GM23338 (cell line): ENCODE data around the gene ZMAT5. TPM values are rescaled to one million over a fixed set of nuclear protein-coding genes. Genes with fewer than 3 reads are reported as not detected.

Experiments used
- ATAC-seq: fragments of 200-7000 bp; cut with Tn5 transposase; 3 replicates; pipeline ENCODE4 v1.9.1; 2020
- DNase-seq: peaks from one replicate; pipeline ENCODE4 v3.0.0-alpha.2; 2015; ENCODE audit warnings: low spot score
- H2AFZ ChIP-seq: fragments of 200-600 bp; sonication (generic); 2 replicates; pipeline ENCODE4 v1.8.0; 2016; ENCODE audit warnings: antibody characterized with exemption, mild to moderate bottlenecking, moderate library complexity
- H3F3A ChIP-seq: fragments of 200-600 bp; sonication (generic); replicated peaks from 2 replicates; pipeline ENCODE4 v1.8.0; 2017; ENCODE audit warnings: antibody characterized with exemption, mixed run types, low read depth
- H3K27ac ChIP-seq: fragments of 200-600 bp; sonication (generic); 2 replicates; pipeline ENCODE4 v1.6.1; 2016; ENCODE audit warnings: low read depth
- H3K27me3 ChIP-seq: fragments of 200-600 bp; sonication (generic); 2 replicates; pipeline ENCODE4 v1.8.0; 2016; ENCODE audit warnings: mild to moderate bottlenecking, mixed run types, moderate library complexity; ENCODE audit not compliant: insufficient read depth
- H3K36me3 ChIP-seq: fragments of 200-600 bp; sonication (generic); 2 replicates; pipeline ENCODE4 v1.8.0; 2016; ENCODE audit warnings: mild to moderate bottlenecking; ENCODE audit not compliant: insufficient read depth
- H3K4me1 ChIP-seq: fragments of 200-600 bp; sonication (generic); 2 replicates; pipeline ENCODE4 v1.8.0; 2016; ENCODE audit warnings: mild to moderate bottlenecking, moderate library complexity; ENCODE audit not compliant: insufficient read depth
- H3K4me2 ChIP-seq: fragments of 200-600 bp; sonication (generic); 2 replicates; pipeline ENCODE4 v1.7.1; 2017; ENCODE audit warnings: mixed run types
- H3K4me3 ChIP-seq: fragments of 200-600 bp; sonication (generic); 2 replicates; pipeline ENCODE4 v1.6.1; 2016; ENCODE audit warnings: mixed run types
- H3K79me2 ChIP-seq: fragments of 200-600 bp; sonication (generic); replicated peaks from 2 replicates; pipeline ENCODE4 v1.8.0; 2017; ENCODE audit warnings: mild to moderate bottlenecking; ENCODE audit not compliant: insufficient read depth
- H3K9me2 ChIP-seq: fragments of 200-600 bp; sonication (generic); 2 replicates; pipeline ENCODE4 v1.8.0; 2017; ENCODE audit not compliant: insufficient read depth
- H4K20me1 ChIP-seq: fragments of 200-600 bp; sonication (generic); replicated peaks from 2 replicates; pipeline ENCODE4 v1.8.0; 2017; ENCODE audit warnings: mild to moderate bottlenecking; ENCODE audit not compliant: insufficient read depth
- H3K27ac Mint-ChIP-seq: 2 replicates; pipeline ENCODE4 v1.8.0; 2020; ENCODE audit warnings: inconsistent platforms, mild to moderate bottlenecking, moderate library complexity, mixed read lengths
- H3K27me3 Mint-ChIP-seq: 3 replicates; pipeline ENCODE4 v1.8.0; 2022; ENCODE audit warnings: low read depth, mild to moderate bottlenecking, moderate library complexity, mixed read lengths, inconsistent platforms; ENCODE audit not compliant: insufficient read depth, poor library complexity
- H3K36me3 Mint-ChIP-seq: 3 replicates; pipeline ENCODE4 v1.8.0; 2021; ENCODE audit warnings: low read depth, mild to moderate bottlenecking, inconsistent platforms, moderate library complexity, mixed read lengths
- H3K4me1 Mint-ChIP-seq: 3 replicates; pipeline ENCODE4 v1.8.0; 2020; ENCODE audit warnings: mild to moderate bottlenecking, inconsistent platforms, mixed read lengths
- H3K4me3 Mint-ChIP-seq: 3 replicates; pipeline ENCODE4 v1.8.0; 2021; ENCODE audit warnings: moderate library complexity, mild to moderate bottlenecking, inconsistent platforms, mixed read lengths
- H3K9me3 Mint-ChIP-seq: 3 replicates; pipeline ENCODE4 v1.8.0; 2020; ENCODE audit warnings: moderate library complexity, mild to moderate bottlenecking, inconsistent platforms, mixed read lengths
- CREB1 ChIP-seq: fragments of 250-450 bp; sonication (Bioruptor Pico); IDR thresholded peaks from 2 replicates; pipeline ENCODE4 v1.5.0; 2020; ENCODE audit warnings: low read depth, mild to moderate bottlenecking, moderate library complexity
- ETS1 ChIP-seq: IDR thresholded peaks from 2 replicates; pipeline ENCODE4 v1.6.1; 2016; ENCODE audit warnings: antibody characterized with exemption
- EZH2 ChIP-seq: fragments of 200-600 bp; sonication (generic); IDR thresholded peaks from one replicate; pipeline ENCODE4 v1.8.0; 2017; ENCODE audit warnings: antibody characterized with exemption, mild to moderate bottlenecking, low read depth; ENCODE audit not compliant: unreplicated experiment
- EZH2phosphoT487 ChIP-seq: fragments of 200-600 bp; sonication (generic); IDR thresholded peaks from one replicate; pipeline ENCODE4 v1.8.1; 2018; ENCODE audit warnings: antibody characterized with exemption; ENCODE audit not compliant: unreplicated experiment
- JUNB ChIP-seq: IDR thresholded peaks from one replicate; pipeline ENCODE4 v1.6.1; 2016; ENCODE audit warnings: antibody characterized with exemption; ENCODE audit not compliant: unreplicated experiment
- NANOG ChIP-seq: IDR thresholded peaks from 2 replicates; pipeline ENCODE4 v1.6.1; 2016; ENCODE audit warnings: antibody characterized with exemption, borderline replicate concordance
- POLR2AphosphoS5 ChIP-seq: IDR thresholded peaks from 2 replicates; pipeline ENCODE4 v1.6.1; 2016; ENCODE audit warnings: antibody characterized with exemption, low read depth
- STAT1 ChIP-seq: IDR thresholded peaks from one replicate; pipeline ENCODE4 v1.6.1; 2016; ENCODE audit warnings: antibody characterized with exemption; ENCODE audit not compliant: unreplicated experiment
- ZNF114 ChIP-seq: fragments of 250-450 bp; sonication (Bioruptor Pico); IDR thresholded peaks from 2 replicates; pipeline ENCODE4 v1.5.0; 2020; ENCODE audit warnings: mild to moderate bottlenecking, moderate library complexity
- ZNF331 ChIP-seq: fragments of 250-450 bp; sonication (Bioruptor Pico); IDR thresholded peaks from 2 replicates; pipeline ENCODE4 v1.5.0; 2020; ENCODE audit warnings: low read depth, mild to moderate bottlenecking, moderate library complexity
- ZNF462 ChIP-seq: fragments of 250-450 bp; sonication (Bioruptor Pico); IDR thresholded peaks from 2 replicates; pipeline ENCODE4 v1.5.0; 2020; ENCODE audit warnings: mild to moderate bottlenecking, moderate library complexity
- polyA plus RNA-seq: library from polyadenylated mRNA; unstranded; fragments of >200 nt; fragmentation: Nextera tagmentation; extraction: Ambion mirVana; gene quantifications from 2 replicates; pipeline ENCODE4 v1.2.1, GENCODE V29; 2016
- total RNA-seq: library from RNA; depleted of rRNA; stranded (reverse); fragments of >200 nt; shearing (Covaris generic); gene quantifications from 2 replicates; pipeline ENCODE4 v1.2.3, GENCODE V29; 2014
- TF ChIP-seq, protein P1 (sequence below), 2 experiments: fragments of 200-600 bp in 1 of 2; sonication (generic) in 1 of 2; conservative IDR thresholded peaks; 2 replicates each; pipeline versions ENCODE4 v1.5.1 to v1.6.1; 2016 to 2017; ENCODE audit warnings: antibody characterized with exemption in 2 of 2, low read depth in 2 of 2, mild to moderate bottlenecking in 2 of 2, moderate library complexity in 1 of 2
- TF ChIP-seq, protein P2 (sequence below): IDR thresholded peaks from one replicate; pipeline ENCODE4 v1.6.1; 2018; ENCODE audit warnings: antibody characterized with exemption; ENCODE audit not compliant: unreplicated experiment

Gene ZMAT5
- total and polyA plus RNA-seq, 2 experiments from 2014 or later, result 14.6 to 25.4 TPM

- Mint-ChIP-seq H3K36me3 (peaks cover 2% of the 10 kb centered on the region; the same call in 1 of the 3 replicates), H3K9me3 (no peaks in the 10 kb centered on the region; the same call in 2 of the 3 replicates), H3K4me3 (no peak overlapping the region), H3K27me3 (peaks cover 29% of the 10 kb centered on the region), H3K27ac (no peak overlapping the region), H3K4me1 (peaks cover 33% of the 10 kb centered on the region)
- Histone ChIP-seq H2AFZ (no peak overlapping the region), H3F3A (0 out of 2 replicates have a peak, but pooled peaks cover 6% of the 10 kb centered on the region), H3K9me2 (no peaks in the 10 kb centered on the region), H3K27me3 (peaks cover 16% of the 10 kb centered on the region), H3K79me2 (no peaks in the 10 kb centered on the region), H3K36me3 (no peaks in the 10 kb centered on the region), H4K20me1 (no peaks in the 10 kb centered on the region), H3K4me3 (no peak overlapping the region), H3K4me2 (no peak overlapping the region), H3K27ac (no peak overlapping the region), H3K4me1 (peaks cover 29% of the 10 kb centered on the region)
- TF ChIP-seq CREB1 (CRISPR knock-in tag) (no peak), EZH2phosphoT487 (no peak), ZNF114 (CRISPR knock-in tag) (no peak), ETS1 (no peak), STAT1 (no peak), ZNF331 (CRISPR knock-in tag) (no peak), POLR2AphosphoS5 (no peak), ZNF462 (no peak), JUNB (no peak), NANOG (no peak), EZH2 (no peak)
- TF ChIP-seq, protein P1, sequence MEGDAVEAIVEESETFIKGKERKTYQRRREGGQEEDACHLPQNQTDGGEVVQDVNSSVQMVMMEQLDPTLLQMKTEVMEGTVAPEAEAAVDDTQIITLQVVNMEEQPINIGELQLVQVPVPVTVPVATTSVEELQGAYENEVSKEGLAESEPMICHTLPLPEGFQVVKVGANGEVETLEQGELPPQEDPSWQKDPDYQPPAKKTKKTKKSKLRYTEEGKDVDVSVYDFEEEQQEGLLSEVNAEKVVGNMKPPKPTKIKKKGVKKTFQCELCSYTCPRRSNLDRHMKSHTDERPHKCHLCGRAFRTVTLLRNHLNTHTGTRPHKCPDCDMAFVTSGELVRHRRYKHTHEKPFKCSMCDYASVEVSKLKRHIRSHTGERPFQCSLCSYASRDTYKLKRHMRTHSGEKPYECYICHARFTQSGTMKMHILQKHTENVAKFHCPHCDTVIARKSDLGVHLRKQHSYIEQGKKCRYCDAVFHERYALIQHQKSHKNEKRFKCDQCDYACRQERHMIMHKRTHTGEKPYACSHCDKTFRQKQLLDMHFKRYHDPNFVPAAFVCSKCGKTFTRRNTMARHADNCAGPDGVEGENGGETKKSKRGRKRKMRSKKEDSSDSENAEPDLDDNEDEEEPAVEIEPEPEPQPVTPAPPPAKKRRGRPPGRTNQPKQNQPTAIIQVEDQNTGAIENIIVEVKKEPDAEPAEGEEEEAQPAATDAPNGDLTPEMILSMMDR (conservative IDR thresholded peaks at IDR 0.05; ENCODE audit: low read depth in 2 of 2), result no peak
- TF ChIP-seq, protein P2, sequence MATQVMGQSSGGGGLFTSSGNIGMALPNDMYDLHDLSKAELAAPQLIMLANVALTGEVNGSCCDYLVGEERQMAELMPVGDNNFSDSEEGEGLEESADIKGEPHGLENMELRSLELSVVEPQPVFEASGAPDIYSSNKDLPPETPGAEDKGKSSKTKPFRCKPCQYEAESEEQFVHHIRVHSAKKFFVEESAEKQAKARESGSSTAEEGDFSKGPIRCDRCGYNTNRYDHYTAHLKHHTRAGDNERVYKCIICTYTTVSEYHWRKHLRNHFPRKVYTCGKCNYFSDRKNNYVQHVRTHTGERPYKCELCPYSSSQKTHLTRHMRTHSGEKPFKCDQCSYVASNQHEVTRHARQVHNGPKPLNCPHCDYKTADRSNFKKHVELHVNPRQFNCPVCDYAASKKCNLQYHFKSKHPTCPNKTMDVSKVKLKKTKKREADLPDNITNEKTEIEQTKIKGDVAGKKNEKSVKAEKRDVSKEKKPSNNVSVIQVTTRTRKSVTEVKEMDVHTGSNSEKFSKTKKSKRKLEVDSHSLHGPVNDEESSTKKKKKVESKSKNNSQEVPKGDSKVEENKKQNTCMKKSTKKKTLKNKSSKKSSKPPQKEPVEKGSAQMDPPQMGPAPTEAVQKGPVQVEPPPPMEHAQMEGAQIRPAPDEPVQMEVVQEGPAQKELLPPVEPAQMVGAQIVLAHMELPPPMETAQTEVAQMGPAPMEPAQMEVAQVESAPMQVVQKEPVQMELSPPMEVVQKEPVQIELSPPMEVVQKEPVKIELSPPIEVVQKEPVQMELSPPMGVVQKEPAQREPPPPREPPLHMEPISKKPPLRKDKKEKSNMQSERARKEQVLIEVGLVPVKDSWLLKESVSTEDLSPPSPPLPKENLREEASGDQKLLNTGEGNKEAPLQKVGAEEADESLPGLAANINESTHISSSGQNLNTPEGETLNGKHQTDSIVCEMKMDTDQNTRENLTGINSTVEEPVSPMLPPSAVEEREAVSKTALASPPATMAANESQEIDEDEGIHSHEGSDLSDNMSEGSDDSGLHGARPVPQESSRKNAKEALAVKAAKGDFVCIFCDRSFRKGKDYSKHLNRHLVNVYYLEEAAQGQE, result no peak
- ATAC-seq, result no peak
- no peak for DNase-seq
Observed at GRCh38 chr22:29697853-29698598, 68.8 kb downstream of the ZMAT5 start.
